ENCODE results near the gene DEF6.

DEF6 gene

GRCh38 chr6:35370124-35370741, 72.6 kb downstream of the DEF6 start:
- no peaks in the 10 kb centered on the region for H4K20me1 ChIP-seq (ENCODE audit: insufficient read depth, low read length)
- H3K4me2 ChIP-seq (ENCODE audit: low read depth, low read length): peak overlapping the region; percentile 35; the same call in 1 of the 2 replicates
- DNase-seq: peak; percentile 33
- H3K4me3 ChIP-seq (ENCODE audit: low read length): no peak overlapping the region
- 0 out of 2 replicates have a peak, but pooled peaks cover 4% of the 10 kb centered on the region for H3K79me2 ChIP-seq (ENCODE audit: low read length)
- TF ChIP-seq CTCF (IDR thresholded peaks at IDR 0.05; ENCODE audit: low read length) (no peak), EZH2phosphoT487 (IDR thresholded peaks at IDR 0.05; ENCODE audit: low read length) (no peak), EZH2 (optimal IDR thresholded peaks at IDR 0.05; ENCODE audit: low read depth, low read length) (no peak)
- no peak overlapping the region for H3K9ac ChIP-seq (ENCODE audit: low read length)
- H3K9me3 ChIP-seq (replicated peaks; ENCODE audit: insufficient read depth, low read length): no peaks in the 10 kb centered on the region
- no peak overlapping the region for H3K27ac ChIP-seq (ENCODE audit: low read length)
- peaks cover 18% of the 10 kb centered on the region for H3K4me1 ChIP-seq (ENCODE audit: low read length)
- H2AFZ ChIP-seq (ENCODE audit: low read length): no peak overlapping the region
- no peaks in the 10 kb centered on the region for H3K36me3 ChIP-seq (replicated peaks; ENCODE audit: insufficient read depth, low read length)
- no peaks in the 10 kb centered on the region for H3K9me2 ChIP-seq (replicated peaks; ENCODE audit: insufficient read depth, low read length)
- H3F3A ChIP-seq (ENCODE audit: insufficient read depth, low read length): no peaks in the 10 kb centered on the region
- H3K27me3 ChIP-seq (replicated peaks; ENCODE audit: insufficient read depth, low read length): no peaks in the 10 kb centered on the region

DNA sequence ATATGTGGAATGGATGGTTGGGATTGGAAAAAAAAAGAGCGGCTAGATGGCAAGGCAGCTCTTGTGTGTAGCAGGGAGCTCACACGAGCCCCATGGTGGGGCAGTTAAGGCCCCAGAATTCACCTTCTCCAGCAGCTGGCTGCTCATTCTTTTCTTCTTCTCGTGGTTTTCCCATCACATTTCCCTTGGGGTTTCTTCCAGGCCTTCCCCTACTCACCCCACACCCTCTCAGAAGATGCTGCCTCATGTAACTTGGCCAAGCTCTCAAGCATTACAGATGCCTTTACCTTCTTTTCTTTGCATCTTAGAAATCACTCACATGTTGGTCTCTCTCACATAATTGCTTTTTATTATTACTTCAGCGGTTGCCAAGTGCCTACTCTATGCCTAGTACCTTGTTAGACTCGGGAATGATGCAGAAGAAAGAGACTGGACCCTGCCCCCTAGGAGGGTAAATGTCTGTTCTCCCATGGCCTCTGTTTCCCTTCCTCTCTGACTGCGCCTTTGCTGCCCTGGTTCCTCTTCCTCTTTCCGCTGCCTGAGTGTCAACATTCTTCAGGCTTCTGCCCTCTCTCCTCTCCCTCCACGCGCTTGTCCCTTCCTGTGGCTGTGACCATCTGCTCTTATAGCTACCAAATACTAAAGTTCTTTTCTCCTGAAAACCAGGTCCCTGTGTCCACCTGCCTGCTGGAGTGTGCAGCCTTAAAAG, 73.3 kb downstream of the DEF6 start:
- Histone ChIP-seq H3K4me3 (ENCODE audit: low read length) (no peak overlapping the region), H2AFZ (ENCODE audit: low read length) (no peak overlapping the region), H3K4me2 (ENCODE audit: low read depth, low read length) (no peak overlapping the region)

More for the DNA sequence above, 73.3 kb downstream of the DEF6 start:
- H3K9ac ChIP-seq (ENCODE audit: low read length): no peak overlapping the region
- H4K20me1 ChIP-seq (ENCODE audit: insufficient read depth, low read length): no peaks in the 10 kb centered on the region
- H3K27me3 ChIP-seq (replicated peaks; ENCODE audit: insufficient read depth, low read length): no peaks in the 10 kb centered on the region
- peaks cover 18% of the 10 kb centered on the region for H3K4me1 ChIP-seq (ENCODE audit: low read length)
- no peaks in the 10 kb centered on the region for H3F3A ChIP-seq (ENCODE audit: insufficient read depth, low read length)
- no peaks in the 10 kb centered on the region for H3K9me2 ChIP-seq (replicated peaks; ENCODE audit: insufficient read depth, low read length)
- H3K36me3 ChIP-seq (replicated peaks; ENCODE audit: insufficient read depth, low read length): no peaks in the 10 kb centered on the region
- no peaks in the 10 kb centered on the region for H3K9me3 ChIP-seq (replicated peaks; ENCODE audit: insufficient read depth, low read length)
- no peak overlapping the region for H3K27ac ChIP-seq (ENCODE audit: low read length)
- no peak for TF ChIP-seq EZH2 (optimal IDR thresholded peaks at IDR 0.05; ENCODE audit: low read depth, low read length)
- TF ChIP-seq CTCF (IDR thresholded peaks at IDR 0.05; ENCODE audit: low read length): no peak
- TF ChIP-seq EZH2phosphoT487 (IDR thresholded peaks at IDR 0.05; ENCODE audit: low read length): no peak
- DNase-seq: no peak
- 0 out of 2 replicates have a peak, but pooled peaks cover 4% of the 10 kb centered on the region for H3K79me2 ChIP-seq (ENCODE audit: low read length)

Measured in MM.1S (cell line).